ENCODE results near the gene LRRC56.
A peak's percentile ranks its signal among the peaks of the same experiment; 100 is the strongest.
"Not testable (repeated sequence)": the region's sequence is repeated elsewhere in the genome, so short reads cannot be mapped to it uniquely, and the experiment has no call there.

Gene LRRC56

DNA sequence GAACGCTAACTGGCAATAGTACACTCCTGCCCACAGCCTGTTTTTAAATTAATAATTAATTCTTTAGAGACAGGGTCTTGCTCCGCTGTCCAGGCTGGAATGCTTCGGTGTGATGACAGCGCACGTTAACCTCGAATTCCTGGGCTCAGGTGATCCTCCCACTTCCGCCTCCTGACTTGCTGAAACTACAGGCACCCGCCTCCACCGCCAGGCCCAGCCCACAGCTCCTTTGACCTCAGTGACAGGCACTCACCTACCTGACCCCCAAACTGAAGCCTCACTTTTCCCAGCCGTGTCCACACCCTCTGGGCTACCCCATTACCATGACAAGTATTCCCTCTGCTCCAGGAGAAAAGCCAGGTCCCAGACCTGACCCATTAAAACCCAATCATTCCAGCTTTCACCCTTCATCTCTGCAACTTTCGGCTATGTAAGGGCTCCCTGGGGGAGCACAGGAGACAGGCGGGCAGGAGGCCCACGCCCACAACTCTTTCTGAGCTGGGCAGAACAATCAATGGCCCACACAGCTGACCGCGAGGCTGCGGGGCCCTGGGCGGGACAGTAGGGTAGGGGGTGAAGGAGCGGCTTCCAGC lies 22.5 kb downstream of the LRRC56 start:
- DNase-seq (ENCODE audit: low read depth): no peak

DNA sequence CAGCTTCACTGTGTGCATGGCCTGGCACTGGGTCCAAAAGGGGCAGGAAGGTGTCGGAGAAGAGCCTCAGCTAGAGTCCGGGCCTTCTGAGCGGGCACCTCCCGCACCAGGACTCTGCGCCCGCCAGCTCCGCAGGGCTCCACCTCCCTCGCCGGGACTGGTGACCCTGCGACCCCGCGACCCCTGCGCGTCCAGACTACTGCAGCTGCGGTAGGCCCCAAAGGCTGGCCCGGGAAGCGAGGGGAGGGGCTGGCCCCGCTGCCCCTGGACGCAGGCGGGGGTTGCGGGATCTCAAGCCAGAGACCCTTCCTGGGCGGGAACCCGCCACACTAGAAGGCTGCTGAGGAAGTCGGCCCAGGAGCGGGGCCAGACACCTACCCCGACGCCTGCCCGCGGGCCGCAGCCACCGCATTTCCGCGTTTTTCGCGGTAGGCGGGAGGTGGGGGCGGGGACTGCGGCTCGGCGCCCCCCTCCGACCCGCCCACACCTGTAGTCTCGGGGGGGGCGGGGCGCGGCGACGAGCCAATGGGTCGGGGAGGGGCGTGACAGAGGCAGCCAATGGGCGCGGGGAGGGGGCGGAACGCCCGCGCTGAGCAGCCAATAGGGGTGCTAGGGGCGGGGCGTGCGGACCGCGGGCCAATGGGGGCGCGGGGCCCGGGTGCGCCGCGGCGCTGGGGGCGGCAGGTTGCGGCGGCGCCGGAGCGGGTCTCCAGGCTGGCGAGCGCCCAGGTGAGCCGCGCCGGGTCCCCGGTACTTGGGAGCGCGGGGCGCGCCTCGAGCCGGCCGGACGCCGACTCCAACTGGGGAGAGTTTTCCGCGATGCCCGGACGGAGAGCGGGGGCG lies 23.2 kb downstream of the LRRC56 start, which contains the start of the genes LMNTD2 and RASSF7:
TSS of gene LMNTD2 (minus strand) at position 434 of the 843 bp plus-strand sequence. CDS start at position 412, 22 bp downstream.
TSS of gene RASSF7 (plus strand) at position 666 of the 843 bp plus-strand sequence. CDS start 799 bp downstream, outside the sequence.
- DNase-seq (ENCODE audit: low read depth): peak; percentile 84

DNA sequence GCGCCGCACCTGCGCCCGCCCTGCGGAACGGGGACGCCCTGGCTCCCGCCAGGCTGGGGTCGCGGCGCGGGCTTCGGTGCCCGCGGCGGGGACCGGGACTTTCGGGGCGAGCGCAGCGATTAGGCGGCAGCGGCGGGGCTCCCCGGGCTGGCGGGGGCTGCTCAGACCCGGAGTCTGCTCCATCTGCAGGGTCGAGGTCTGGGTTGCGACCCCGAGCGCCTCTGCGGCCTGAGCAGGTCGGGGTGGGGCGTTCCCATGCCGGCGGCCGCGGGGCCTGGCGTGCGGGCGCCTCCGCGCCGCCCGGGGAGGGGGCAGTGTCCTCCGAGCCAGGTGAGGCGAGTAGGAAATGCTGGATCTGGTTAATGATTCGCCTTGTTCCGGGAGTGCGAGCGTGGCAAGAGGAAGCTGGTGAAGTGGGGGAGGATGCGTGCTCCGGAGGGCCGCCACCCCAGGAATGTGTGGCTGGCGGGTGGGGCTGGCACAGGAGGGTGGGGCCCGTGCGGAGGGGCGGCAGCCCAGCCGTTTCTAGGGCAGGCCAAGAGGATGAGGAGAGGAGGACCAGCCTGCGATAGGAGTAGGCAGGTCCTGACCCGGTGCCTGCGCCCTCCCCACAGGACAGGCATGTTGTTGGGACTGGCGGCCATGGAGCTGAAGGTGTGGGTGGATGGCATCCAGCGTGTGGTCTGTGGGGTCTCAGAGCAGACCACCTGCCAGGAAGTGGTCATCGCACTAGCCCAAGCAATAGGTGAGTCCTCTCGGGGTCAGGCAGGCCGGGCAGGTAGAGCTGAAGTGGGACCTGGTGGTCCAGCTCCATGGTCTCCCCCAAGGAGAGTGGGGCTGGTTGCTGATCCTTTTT lies 24.0 kb downstream of the LRRC56 start:
- DNase-seq (ENCODE audit: low read depth): peak; percentile 68

DNA sequence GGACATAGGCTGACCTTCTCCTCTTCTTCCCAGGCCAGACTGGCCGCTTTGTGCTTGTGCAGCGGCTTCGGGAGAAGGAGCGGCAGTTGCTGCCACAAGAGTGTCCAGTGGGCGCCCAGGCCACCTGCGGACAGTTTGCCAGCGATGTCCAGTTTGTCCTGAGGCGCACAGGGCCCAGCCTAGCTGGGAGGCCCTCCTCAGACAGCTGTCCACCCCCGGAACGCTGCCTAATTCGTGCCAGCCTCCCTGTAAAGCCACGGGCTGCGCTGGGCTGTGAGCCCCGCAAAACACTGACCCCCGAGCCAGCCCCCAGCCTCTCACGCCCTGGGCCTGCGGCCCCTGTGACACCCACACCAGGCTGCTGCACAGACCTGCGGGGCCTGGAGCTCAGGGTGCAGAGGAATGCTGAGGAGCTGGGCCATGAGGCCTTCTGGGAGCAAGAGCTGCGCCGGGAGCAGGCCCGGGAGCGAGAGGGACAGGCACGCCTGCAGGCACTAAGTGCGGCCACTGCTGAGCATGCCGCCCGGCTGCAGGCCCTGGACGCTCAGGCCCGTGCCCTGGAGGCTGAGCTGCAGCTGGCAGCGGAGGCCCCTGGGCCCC lies 24.8 kb downstream of the LRRC56 start:
- no peak for DNase-seq (ENCODE audit: low read depth)

DNA sequence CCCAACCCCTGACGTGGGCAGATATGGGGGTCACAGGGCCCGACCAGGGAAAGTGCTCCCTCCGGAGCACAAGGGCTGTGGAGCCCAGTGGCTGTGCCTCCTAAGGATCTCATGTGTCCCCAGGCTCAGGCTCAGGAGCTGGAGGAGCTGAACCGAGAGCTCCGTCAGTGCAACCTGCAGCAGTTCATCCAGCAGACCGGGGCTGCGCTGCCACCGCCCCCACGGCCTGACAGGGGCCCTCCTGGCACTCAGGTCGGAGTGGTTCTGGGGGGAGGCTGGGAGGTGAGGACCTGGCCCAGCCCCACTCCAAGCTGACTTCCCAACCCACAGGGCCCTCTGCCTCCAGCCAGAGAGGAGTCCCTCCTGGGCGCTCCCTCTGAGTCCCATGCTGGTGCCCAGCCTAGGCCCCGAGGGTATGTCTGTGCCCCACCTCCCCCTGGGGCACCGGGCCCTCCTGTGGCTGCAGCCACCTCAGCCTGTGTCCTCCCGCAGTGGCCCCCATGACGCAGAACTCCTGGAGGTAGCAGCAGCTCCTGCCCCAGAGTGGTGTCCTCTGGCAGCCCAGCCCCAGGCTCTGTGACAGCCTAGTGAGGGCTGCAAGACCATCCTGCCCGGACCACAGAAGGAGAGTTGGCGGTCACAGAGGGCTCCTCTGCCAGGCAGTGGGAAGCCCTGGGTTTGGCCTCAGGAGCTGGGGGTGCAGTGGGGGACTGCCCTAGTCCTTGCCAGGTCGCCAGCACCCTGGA lies 25.9 kb downstream of the LRRC56 start:
- DNase-seq (ENCODE audit: low read depth): no peak

DNA sequence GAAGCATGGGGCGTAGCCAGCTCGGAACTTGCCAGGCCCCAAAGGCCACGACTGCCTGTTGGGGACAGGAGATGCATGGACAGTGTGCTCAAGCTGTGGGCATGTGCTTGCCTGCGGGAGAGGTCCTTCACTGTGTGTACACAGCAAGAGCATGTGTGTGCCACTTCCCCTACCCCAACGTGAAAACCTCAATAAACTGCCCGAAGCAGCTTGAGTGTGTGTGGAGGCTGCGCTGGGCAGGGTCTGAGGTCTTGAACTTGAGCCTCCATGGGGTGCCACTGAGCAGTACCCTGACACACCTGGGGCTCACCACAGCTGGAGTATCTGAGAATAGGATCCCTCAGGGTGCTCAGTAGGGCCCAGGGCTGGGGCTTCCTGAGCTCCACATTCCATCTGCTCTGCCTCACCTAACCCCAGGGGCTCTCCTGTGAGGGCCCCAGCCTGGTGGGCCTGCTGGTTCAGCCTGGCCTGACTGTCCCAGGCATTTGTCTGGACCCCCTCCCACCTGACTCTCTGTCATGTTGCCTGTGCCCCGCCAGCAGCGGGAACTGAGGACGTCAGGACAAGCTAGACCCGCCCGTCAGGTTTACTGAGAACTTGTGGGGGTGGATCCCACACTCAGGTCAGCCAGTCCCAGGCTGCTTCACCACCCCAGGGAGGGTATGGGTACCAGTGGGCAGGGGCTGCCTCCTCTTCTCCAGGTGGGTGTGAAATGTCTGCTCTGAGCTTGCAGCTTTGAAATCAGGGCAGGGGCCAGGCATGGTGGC lies 26.7 kb downstream of the LRRC56 start:
- DNase-seq (ENCODE audit: low read depth): no peak

DNA sequence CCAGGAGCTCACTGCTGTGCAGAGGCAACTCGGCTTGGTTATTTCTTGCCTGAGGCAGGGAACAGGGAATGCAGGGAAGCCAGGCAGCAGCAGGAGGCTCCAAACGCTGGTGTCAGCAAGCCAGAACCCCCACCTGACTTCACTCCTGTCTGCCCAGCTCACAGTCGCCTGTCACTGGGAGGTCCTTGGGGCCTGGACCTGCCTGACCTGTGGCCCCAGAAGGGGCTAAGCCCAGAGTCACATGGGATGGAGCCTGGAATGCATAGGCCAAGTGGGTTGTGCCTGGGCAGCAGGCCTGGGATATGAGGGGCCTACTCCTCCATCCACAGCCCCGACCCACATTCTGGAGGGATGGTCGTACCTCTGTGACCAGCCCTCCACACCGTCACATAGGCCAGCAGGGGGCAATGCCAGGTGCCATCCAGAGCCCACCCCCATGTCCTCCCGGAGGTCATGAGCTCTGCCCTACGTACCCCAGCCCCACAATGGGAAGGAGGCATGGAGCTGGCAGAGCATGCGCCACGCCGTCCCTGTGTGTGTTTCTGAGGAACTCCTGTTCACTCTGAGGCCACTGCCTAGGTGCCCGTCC lies 28.7 kb downstream of the LRRC56 start:
- peak; percentile 26 for DNase-seq (ENCODE audit: low read depth)

DNA sequence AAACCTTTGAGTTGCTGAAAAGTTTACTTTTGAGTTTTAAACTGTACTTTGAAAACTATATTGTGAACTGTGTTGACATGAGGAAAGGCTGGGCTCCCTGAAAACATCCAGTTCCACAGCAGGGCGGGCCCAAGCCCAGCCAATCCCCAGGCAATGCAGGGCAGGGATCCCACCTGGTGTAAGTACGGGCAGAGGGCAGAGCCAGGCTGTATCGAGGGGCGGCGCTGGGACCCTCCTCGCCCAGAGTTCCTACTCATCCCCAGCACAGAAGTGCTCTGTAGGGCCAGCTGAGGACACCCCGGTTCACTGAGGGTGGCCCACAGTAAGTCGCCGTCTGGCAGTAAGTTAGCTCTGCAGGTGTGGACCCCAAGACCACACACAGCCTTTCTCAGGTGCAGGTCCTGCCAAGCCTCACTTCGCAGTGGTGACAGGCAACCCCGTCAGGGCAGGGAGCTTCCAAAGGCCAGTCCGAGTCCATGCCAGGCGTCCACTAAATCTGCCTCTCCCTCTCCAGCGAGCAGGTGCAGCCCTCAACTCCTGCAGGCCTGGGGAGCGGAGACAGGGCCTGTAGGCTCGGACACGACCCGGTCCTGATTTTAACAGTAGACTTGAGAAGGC lies 29.8 kb downstream of the LRRC56 start:
- DNase-seq (ENCODE audit: low read depth): no peak

DNA sequence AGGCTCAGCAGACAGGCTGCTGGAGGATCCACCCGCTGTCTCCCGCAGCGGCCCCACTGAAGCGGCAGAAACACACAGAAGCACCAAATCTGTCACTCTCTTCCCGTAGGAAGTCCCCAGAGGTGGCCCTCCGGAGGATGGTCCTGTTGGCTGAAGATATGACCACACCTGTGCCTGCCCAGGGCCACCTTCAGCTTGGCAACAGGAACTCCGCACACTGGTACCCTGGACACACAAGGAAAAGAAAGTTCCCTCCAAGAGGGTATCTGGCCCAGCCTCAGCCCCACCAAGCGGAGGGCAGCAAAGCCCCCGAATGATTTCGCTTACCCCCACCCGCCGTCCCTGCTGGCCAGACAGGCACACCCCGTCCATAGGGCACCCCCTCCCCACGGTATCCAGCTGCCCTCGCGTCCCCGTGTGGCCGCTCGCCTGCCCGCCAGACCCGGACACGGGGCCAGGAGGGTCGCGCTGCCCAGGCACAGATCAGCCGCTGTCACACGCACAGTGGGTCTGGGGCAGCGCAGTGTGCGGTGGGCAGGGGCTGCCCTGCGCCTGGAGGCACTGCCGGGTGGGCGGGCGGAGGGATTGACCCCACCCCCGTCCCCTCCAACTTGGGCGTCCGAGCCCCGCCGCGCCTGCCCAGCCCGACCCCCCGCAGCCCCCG lies 30.4 kb downstream of the LRRC56 start:
- no peak for DNase-seq (ENCODE audit: low read depth)

DNA sequence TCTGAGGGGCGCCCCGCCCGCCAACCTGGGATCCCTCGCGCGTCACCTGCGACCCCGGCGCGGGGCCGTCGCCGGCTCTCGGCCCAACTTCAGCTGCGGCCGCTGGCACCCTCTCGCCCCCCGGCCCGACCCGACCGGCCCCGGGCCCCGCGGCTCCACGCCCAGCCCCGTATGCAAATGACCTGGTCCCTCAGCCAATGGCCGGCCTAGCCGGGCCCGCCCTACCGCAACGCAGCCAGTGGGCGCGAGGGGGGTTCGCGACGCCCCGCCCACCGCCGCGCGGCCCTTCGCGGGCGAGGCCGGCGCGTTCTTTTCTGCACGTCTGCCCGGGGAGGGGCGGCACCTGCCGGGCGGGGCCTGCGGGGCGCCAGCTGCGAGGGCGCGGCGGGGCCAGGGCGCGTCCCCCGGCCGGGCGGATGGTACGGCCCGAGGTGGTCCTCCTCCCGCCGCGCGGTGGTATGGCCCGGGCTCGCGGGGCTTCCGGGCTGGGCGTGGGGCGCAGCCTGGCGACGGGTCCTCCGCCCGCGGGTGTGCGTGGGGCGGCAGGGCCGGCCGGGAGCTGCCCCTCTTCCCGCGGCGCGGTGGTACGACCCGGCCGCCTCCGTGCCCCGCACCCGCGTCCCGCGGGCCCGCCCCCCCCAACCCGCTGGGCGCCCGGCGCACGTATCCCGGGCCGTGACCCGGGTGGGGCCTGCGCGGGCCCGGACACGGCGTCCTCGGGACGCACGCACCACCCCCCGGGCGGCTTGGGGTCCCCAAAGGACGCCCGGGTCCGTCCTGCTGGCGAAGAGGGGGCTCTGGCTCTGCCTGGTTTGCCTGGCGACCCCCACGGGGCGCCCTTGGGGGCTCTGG lies 31.2 kb downstream of the LRRC56 start:
- peak; percentile 95 for DNase-seq (ENCODE audit: low read depth)

DNA sequence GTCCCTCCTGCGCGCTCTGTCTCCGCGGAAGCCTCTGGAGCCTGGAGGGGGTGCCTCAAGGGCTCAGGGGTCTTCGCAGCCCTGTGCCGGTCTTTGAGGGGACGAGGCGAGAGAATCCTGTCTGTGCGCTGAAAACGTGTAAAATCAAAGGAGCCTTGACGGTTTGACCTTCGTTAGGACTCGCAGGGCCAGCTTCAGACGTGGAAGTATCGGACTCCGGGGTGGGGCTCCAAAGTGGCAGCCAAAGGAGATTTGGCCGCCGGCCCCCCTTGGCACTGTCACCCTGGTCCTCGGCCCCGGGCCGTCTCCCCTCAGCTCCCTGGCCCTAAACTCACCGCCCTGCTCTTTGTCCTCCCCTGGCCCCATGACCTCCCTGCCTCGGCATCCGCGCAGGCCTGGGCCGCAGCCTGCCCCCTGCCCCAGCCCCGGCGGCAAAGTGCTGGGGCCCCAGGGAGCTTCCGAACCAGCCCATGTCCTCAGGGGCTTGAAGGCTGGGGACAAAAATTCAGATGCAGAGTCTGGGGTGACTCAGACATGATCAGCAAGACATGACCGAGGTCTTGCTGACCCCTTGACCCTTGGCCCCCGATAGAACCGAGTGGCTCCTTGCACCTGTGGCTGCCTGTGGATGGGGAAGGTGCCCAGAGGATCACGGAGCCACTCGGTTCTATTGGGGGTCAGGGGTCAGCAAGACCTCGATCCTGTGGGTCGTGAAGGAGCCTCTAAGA lies 32.0 kb downstream of the LRRC56 start:
- DNase-seq (ENCODE audit: low read depth): no peak

DNA sequence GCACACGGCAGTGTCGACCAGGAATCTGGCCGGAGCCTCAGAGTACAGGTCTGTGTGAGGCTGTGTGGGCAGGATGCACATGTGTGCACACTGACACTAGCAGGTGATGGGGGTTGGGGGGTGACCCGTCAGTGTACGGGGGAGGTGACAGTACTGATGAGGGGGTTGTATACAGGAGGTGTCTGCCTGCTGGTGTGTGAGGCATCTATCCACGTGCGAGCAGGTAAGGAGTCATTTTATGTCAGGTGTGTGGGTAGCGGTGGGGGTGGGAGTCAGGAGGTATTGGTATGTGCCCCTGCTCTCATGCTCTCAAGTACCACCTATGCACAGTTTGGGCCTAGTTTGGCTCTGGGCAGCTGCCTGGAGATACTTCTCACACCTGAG lies 34.5 kb downstream of the LRRC56 start:
- no peak for DNase-seq (ENCODE audit: low read depth)

DNA sequence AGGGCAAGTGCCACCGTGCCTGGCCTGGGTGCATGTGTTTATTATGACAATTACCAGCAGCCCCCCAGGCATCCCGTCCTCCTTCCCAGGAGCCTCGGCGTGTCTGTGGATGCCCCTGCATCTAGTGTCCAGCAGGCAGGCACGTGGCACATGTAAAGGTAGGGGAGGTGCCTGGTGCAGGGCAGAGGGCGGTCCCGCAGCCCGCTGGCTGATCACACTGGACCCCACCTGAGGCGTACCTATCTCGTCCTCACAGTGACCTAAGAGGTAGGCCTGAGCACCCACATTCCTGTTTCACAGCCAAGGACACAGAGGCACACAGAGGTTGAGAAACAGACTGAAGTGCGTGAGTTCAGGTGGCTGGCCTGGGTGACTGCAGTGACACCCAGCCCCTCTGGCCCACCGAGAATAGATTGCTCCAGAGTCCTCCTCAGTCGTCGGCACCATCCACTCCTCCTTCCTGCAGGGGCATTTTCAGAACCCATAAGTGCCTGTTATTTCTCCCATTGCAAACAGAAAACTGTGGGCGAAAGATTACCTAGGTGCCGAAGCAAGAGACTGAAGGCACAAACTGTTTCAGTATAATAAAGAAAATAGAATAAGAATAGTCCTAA lies 35.9 kb downstream of the LRRC56 start:
- DNase-seq (ENCODE audit: low read depth): no peak

DNA sequence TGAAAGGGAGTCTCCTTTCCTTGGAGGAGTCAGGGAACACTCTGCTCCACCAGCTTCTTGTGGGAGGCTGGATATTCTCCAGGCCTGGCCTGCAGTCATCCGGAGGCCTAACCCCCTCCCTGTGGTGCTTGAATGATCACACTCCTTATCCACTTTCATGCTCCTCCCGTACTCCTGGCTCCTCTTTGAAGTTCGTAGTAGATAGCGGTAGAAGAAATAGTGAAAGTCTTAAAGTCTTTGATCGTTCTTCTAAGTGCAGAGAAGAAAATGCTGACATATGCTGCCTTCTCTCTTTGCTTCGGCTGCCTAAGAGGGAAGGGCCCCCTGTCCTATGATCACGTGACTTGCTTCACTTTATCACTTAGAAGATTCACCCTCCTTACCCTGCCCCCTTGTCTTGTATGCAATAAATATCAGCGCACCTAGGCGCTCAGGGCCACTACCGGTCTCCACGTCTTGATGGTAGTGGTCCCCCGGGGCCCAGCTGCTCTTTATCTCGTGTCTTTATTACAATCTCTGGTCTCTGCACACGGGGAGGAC lies 36.8 kb downstream of the LRRC56 start:
- not testable (repeated sequence) for DNase-seq (ENCODE audit: low read depth)

DNA sequence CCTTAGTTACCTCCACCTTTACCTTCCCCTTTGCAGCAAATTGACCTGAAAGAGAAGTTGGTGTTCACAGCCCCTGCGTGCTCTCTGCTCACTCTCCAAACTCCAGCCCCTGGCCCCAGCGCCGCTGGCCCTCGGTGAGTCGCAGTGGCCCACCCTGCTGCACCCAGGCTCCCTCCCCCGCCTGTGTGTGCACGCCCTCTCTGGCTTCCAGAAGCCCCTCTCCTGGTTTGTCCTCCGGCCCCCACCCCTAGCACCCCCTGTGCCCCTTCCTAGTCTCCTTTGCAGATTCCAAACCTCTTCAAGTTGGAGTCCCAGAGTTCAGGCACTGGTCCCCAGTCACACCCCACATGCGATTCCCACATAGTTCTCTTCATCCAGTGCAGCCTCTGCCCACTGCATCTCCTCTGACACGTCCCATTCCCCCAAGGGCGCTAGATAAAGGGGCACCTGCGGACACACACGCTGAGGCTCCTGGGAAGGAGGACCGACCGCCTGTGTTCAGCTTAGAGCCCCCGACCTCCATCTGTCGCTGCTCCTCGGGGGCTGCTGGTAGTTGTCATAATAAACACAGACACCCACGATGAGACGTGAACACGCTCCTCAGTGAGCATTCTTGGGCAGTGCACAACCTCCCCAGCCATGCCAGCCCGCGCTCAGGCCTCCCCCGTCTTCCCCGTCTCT lies 37.4 kb downstream of the LRRC56 start:
- DNase-seq (ENCODE audit: low read depth): no peak

DNA sequence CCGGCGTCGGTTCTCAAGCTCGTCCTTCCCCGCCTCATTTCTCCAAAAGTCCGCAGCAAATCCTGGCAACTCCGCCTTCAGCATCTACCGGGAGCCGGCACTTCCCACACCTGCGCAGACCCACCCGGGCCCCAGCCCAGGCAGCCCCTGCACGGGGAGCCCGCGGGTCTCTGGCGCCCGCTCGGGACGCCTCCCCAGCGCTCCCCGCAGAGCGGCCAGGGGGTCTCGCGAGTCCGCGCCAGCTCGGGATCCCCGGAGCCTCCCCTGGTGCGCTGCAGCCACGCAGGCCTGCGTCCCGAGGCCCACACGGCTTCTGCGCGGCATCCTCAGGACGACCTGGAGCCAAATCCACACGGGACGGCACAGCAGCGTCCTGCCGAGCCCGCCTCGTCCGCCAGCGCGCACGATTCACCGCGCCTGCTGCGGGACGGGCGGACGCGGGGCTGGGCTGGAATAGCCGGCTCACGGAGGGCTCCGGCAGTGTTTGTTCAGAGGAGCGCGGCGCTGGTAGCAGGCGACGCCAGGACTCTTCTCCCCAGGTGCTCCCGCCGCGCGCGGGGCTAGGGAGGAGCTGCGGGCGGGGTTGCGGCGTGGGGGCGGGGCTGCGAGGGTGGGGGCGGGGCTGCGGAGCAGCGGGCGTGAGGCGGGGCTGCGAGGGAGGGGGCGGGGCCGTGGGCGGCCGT lies 38.1 kb downstream of the LRRC56 start:
- peak; percentile 23 for DNase-seq (ENCODE audit: low read depth)
